ENCODE results near the gene PCBP3. TPM values are rescaled to one million over a fixed set of nuclear protein-coding genes. Genes with fewer than 3 reads are reported as not detected.
"Not testable (repeated sequence)": the region's sequence is repeated elsewhere in the genome, so short reads cannot be mapped to it uniquely, and the experiment has no call there.

PCBP3 gene
- total RNA-seq, 1 donor from 2014 or later = 2.5 TPM

- H3K36me3 Mint-ChIP-seq (ENCODE audit: low read depth, unreplicated experiment) = no peaks in the 10 kb centered on the region
- no peaks in the 10 kb centered on the region for H3K9me3 Mint-ChIP-seq (ENCODE audit: unreplicated experiment)
- no peaks in the 10 kb centered on the region for H3K4me1 Mint-ChIP-seq (ENCODE audit: unreplicated experiment)
- no peak for DNase-seq (ENCODE audit: low spot score)
- H3K4me3 Mint-ChIP-seq (ENCODE audit: unreplicated experiment) = no peak overlapping the region
- no peak overlapping the region for H3K27ac Mint-ChIP-seq (ENCODE audit: unreplicated experiment)
- peaks cover 3% of the 10 kb centered on the region for H3K27me3 Mint-ChIP-seq (ENCODE audit: unreplicated experiment)
- TF ChIP-seq, protein P1, sequence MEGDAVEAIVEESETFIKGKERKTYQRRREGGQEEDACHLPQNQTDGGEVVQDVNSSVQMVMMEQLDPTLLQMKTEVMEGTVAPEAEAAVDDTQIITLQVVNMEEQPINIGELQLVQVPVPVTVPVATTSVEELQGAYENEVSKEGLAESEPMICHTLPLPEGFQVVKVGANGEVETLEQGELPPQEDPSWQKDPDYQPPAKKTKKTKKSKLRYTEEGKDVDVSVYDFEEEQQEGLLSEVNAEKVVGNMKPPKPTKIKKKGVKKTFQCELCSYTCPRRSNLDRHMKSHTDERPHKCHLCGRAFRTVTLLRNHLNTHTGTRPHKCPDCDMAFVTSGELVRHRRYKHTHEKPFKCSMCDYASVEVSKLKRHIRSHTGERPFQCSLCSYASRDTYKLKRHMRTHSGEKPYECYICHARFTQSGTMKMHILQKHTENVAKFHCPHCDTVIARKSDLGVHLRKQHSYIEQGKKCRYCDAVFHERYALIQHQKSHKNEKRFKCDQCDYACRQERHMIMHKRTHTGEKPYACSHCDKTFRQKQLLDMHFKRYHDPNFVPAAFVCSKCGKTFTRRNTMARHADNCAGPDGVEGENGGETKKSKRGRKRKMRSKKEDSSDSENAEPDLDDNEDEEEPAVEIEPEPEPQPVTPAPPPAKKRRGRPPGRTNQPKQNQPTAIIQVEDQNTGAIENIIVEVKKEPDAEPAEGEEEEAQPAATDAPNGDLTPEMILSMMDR (IDR thresholded peaks at IDR 0.05; ENCODE audit: unreplicated experiment) = no peak
Measured at GRCh38 chr21:45848331-45848730, 204.8 kb downstream of the PCBP3 start.

- H3K4me3 Mint-ChIP-seq (ENCODE audit: unreplicated experiment) = no peak overlapping the region
- peaks cover 3% of the 10 kb centered on the region for H3K27me3 Mint-ChIP-seq (ENCODE audit: unreplicated experiment)
- H3K36me3 Mint-ChIP-seq (ENCODE audit: low read depth, unreplicated experiment) = no peaks in the 10 kb centered on the region
- H3K27ac Mint-ChIP-seq (ENCODE audit: unreplicated experiment) = no peak overlapping the region
- DNase-seq (ENCODE audit: low spot score) = no peak
- H3K9me3 Mint-ChIP-seq (ENCODE audit: unreplicated experiment) = no peaks in the 10 kb centered on the region
- TF ChIP-seq, protein P1 (IDR thresholded peaks at IDR 0.05; ENCODE audit: unreplicated experiment) = no peak
- no peaks in the 10 kb centered on the region for H3K4me1 Mint-ChIP-seq (ENCODE audit: unreplicated experiment)
Measured at GRCh38 chr21:45848805-45849204, 205.3 kb downstream of the PCBP3 start.

DNA sequence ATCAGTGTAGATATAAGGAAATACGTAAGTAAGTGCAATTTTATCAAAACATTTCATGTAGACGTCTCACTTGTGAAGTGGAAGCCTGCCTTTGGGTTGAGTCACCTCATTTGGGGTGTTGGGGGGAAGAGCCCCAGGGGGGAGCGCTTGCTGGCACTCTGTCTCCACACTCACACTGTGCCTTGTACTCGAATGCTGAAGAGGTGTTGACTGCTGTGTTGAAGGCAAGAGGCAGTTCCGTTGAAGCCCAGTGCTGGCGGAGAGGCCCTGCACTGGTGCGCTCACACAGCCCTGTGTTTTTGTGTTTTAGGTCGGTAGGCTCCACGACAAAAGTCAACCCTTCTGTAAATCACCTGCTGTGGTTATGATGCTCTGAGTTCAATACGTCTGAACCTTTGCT lies 206.1 kb downstream of the PCBP3 start:
- TF ChIP-seq, protein P1 (IDR thresholded peaks at IDR 0.05; ENCODE audit: unreplicated experiment) = no peak
- Mint-ChIP-seq H3K27ac (ENCODE audit: unreplicated experiment) (no peak overlapping the region), H3K36me3 (ENCODE audit: low read depth, unreplicated experiment) (no peaks in the 10 kb centered on the region), H3K27me3 (ENCODE audit: unreplicated experiment) (peaks cover 7% of the 10 kb centered on the region), H3K4me1 (ENCODE audit: unreplicated experiment) (peaks cover 4% of the 10 kb centered on the region), H3K4me3 (ENCODE audit: unreplicated experiment) (no peak overlapping the region), H3K9me3 (ENCODE audit: unreplicated experiment) (no peaks in the 10 kb centered on the region)
- no peak for DNase-seq (ENCODE audit: low spot score)

- Mint-ChIP-seq H3K36me3 (ENCODE audit: low read depth, unreplicated experiment) (no peaks in the 10 kb centered on the region), H3K27ac (ENCODE audit: unreplicated experiment) (no peak overlapping the region), H3K4me3 (ENCODE audit: unreplicated experiment) (no peak overlapping the region), H3K4me1 (ENCODE audit: unreplicated experiment) (peaks cover 5% of the 10 kb centered on the region), H3K9me3 (ENCODE audit: unreplicated experiment) (no peaks in the 10 kb centered on the region), H3K27me3 (ENCODE audit: unreplicated experiment) (peaks cover 7% of the 10 kb centered on the region)
- no peak for DNase-seq (ENCODE audit: low spot score)
- TF ChIP-seq, protein P1 (IDR thresholded peaks at IDR 0.05; ENCODE audit: unreplicated experiment) = no peak
Measured at GRCh38 chr21:45850181-45850580, 206.7 kb downstream of the PCBP3 start.

GRCh38 chr21:45852386-45852785 lies 208.9 kb downstream of the PCBP3 start:
- H3K4me1 Mint-ChIP-seq (ENCODE audit: unreplicated experiment); H3K9me3 Mint-ChIP-seq (ENCODE audit: unreplicated experiment); H3K27ac Mint-ChIP-seq (ENCODE audit: unreplicated experiment); H3K4me3 Mint-ChIP-seq (ENCODE audit: unreplicated experiment); H3K36me3 Mint-ChIP-seq (ENCODE audit: low read depth, unreplicated experiment); H3K27me3 Mint-ChIP-seq (ENCODE audit: unreplicated experiment); DNase-seq (ENCODE audit: low spot score): not testable (repeated sequence)
